ENCODE data around the gene ACVR2B. TPM values are rescaled to one million over a fixed set of nuclear protein-coding genes. Genes with fewer than 3 reads are reported as not detected.

Gene ACVR2B
- polyA plus RNA-seq, 1 donor from 2014 or later: 33.3 TPM

DNA sequence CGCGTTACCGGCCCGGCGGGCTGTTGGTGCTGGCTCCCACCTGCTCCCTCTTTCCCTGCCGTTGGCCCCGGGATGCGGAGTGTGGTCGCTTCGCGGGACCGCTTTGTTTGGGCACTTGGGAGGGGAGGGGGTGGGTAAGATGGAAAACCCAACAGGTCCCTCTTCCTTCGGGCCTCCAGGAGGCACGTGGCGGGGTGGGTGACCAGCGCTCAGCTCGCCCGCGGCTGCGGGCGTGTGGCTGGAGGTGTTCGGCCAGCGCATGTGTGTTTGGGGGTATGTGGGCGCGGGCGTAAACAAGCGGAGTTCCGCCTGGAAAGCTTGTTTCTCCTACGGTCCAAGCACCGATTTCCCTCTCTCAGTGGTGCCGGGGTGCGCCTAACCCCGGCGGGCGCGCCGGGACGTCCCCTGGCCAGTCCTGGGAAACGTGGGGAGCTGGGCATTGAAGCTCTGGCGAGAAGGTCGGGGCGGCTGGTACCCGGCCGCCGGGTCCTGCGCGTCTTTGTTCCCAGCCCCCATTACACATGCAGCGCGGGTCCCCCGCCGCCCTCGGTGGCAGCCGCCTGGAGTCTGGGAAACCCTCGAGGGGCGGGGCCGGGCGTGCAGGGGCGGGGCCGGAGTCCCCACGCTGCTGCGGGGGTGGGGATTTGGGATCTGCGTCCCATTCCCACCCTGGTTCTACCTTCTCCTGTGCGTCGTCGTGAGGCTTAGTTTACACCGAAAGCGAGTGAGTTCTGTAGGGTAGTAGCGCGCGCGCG is 1.4 kb downstream of the ACVR2B start:
- H3K9ac ChIP-seq (ENCODE audit: low read length): peak overlapping the region; percentile 97
- peak overlapping the region; percentile 94 for H3K27ac ChIP-seq (ENCODE audit: low read length)
- no peaks in the 10 kb centered on the region for H3K9me2 ChIP-seq (ENCODE audit: insufficient read depth, low read length)
- H3F3A ChIP-seq (ENCODE audit: insufficient read depth, low read length, poor library complexity, severe bottlenecking): no peaks in the 10 kb centered on the region
- H3K79me2 ChIP-seq (replicated peaks; ENCODE audit: insufficient read depth, low read length): peaks cover 52% of the 10 kb centered on the region
- peak overlapping the region; percentile 58 for H2AFZ ChIP-seq (ENCODE audit: low read depth, low read length)
- TF ChIP-seq, protein P1, sequence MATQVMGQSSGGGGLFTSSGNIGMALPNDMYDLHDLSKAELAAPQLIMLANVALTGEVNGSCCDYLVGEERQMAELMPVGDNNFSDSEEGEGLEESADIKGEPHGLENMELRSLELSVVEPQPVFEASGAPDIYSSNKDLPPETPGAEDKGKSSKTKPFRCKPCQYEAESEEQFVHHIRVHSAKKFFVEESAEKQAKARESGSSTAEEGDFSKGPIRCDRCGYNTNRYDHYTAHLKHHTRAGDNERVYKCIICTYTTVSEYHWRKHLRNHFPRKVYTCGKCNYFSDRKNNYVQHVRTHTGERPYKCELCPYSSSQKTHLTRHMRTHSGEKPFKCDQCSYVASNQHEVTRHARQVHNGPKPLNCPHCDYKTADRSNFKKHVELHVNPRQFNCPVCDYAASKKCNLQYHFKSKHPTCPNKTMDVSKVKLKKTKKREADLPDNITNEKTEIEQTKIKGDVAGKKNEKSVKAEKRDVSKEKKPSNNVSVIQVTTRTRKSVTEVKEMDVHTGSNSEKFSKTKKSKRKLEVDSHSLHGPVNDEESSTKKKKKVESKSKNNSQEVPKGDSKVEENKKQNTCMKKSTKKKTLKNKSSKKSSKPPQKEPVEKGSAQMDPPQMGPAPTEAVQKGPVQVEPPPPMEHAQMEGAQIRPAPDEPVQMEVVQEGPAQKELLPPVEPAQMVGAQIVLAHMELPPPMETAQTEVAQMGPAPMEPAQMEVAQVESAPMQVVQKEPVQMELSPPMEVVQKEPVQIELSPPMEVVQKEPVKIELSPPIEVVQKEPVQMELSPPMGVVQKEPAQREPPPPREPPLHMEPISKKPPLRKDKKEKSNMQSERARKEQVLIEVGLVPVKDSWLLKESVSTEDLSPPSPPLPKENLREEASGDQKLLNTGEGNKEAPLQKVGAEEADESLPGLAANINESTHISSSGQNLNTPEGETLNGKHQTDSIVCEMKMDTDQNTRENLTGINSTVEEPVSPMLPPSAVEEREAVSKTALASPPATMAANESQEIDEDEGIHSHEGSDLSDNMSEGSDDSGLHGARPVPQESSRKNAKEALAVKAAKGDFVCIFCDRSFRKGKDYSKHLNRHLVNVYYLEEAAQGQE (IDR thresholded peaks at IDR 0.05; ENCODE audit: borderline replicate concordance): peak; percentile 25
- TF ChIP-seq EP300 (conservative IDR thresholded peaks at IDR 0.05; ENCODE audit: poor library complexity, severe bottlenecking) (no peak), POLR2AphosphoS5 (IDR thresholded peaks at IDR 0.05) (peak; percentile 64), MXI1 (conservative IDR thresholded peaks at IDR 0.05; ENCODE audit: poor library complexity, severe bottlenecking) (peak; percentile 74), RAD21 (conservative IDR thresholded peaks at IDR 0.05) (no peak), SMC3 (conservative IDR thresholded peaks at IDR 0.05; ENCODE audit: poor library complexity) (peak; percentile 3), TAF1 (IDR thresholded peaks at IDR 0.05; ENCODE audit: low read depth) (no peak)
- H3K4me3 ChIP-seq (ENCODE audit: low read length): peak overlapping the region; percentile 96
- peak overlapping the region; percentile 73 for H3K4me2 ChIP-seq (ENCODE audit: low read length)
- no peaks in the 10 kb centered on the region for H3K9me3 ChIP-seq (ENCODE audit: low read length)
- no peaks in the 10 kb centered on the region for H3K27me3 ChIP-seq (ENCODE audit: insufficient read depth, low read depth, low read length)
- H3K36me3 ChIP-seq (ENCODE audit: insufficient read depth, low read length): no peaks in the 10 kb centered on the region
- H4K20me1 ChIP-seq (ENCODE audit: insufficient read depth): peaks cover 20% of the 10 kb centered on the region

DNA sequence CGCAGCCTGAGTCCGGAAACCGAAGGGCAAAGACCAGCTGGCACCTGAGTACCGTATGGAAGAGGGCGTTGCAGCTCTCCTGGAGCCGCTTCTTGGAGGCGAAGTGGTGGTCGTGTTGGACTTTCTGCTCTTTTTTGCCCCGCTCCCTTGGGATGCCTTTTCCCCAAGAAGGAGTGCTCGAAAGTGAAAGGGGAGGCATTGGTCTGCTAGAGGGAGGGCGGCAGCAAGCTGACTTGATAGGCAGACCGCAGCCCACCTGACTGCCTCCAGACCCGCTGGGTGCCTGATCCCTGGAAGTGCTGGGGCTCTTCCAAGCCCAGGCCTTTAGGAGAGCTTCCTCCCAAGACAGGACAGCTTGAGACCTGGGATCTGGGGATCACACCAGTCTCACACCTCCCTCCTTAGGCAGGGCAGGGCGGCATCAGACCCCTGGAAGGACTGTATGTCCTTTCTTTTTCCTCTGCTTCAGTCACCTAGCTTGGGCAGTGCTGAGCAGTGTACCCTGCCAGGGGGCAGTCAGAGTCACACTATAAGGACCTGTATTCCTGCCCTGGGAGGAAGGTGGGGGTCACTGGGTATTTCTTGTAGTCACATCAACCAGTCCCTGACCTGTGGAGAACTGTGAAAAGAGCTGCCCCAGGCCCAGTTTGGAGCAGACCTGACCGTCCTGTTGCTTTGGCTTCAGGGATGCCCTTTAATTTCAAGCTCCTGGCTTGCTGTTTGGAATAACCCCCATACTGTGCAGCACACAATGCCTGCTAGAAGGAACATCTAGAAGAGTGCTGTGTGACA is 2.1 kb downstream of the ACVR2B start:
- H3K4me2 ChIP-seq (ENCODE audit: low read length): peak overlapping the region; percentile 73
- TF ChIP-seq MXI1 (conservative IDR thresholded peaks at IDR 0.05; ENCODE audit: poor library complexity, severe bottlenecking) (no peak), EZH2 (IDR thresholded peaks at IDR 0.05; ENCODE audit: borderline replicate concordance, insufficient read depth, low read length, poor library complexity, severe bottlenecking) (no peak), EP300 (conservative IDR thresholded peaks at IDR 0.05; ENCODE audit: poor library complexity, severe bottlenecking) (no peak), TAF1 (IDR thresholded peaks at IDR 0.05; ENCODE audit: low read depth) (no peak), SMC3 (conservative IDR thresholded peaks at IDR 0.05; ENCODE audit: poor library complexity) (no peak), POLR2AphosphoS5 (IDR thresholded peaks at IDR 0.05) (no peak), RAD21 (conservative IDR thresholded peaks at IDR 0.05) (no peak)
- TF ChIP-seq, protein P2, sequence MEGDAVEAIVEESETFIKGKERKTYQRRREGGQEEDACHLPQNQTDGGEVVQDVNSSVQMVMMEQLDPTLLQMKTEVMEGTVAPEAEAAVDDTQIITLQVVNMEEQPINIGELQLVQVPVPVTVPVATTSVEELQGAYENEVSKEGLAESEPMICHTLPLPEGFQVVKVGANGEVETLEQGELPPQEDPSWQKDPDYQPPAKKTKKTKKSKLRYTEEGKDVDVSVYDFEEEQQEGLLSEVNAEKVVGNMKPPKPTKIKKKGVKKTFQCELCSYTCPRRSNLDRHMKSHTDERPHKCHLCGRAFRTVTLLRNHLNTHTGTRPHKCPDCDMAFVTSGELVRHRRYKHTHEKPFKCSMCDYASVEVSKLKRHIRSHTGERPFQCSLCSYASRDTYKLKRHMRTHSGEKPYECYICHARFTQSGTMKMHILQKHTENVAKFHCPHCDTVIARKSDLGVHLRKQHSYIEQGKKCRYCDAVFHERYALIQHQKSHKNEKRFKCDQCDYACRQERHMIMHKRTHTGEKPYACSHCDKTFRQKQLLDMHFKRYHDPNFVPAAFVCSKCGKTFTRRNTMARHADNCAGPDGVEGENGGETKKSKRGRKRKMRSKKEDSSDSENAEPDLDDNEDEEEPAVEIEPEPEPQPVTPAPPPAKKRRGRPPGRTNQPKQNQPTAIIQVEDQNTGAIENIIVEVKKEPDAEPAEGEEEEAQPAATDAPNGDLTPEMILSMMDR (IDR thresholded peaks at IDR 0.05; ENCODE audit: poor library complexity, severe bottlenecking): no peak
- TF ChIP-seq, protein P1 (IDR thresholded peaks at IDR 0.05; ENCODE audit: borderline replicate concordance): no peak
- H3K27ac ChIP-seq (ENCODE audit: low read length): peak overlapping the region; percentile 94
- no peaks in the 10 kb centered on the region for H3K36me3 ChIP-seq (ENCODE audit: insufficient read depth, low read length)
- H2AFZ ChIP-seq (ENCODE audit: low read depth, low read length): peak overlapping the region; percentile 58
- H3K79me2 ChIP-seq (replicated peaks; ENCODE audit: insufficient read depth, low read length): peaks cover 60% of the 10 kb centered on the region
- peaks cover 20% of the 10 kb centered on the region for H4K20me1 ChIP-seq (ENCODE audit: insufficient read depth)
- H3K9me2 ChIP-seq (ENCODE audit: insufficient read depth, low read length): no peaks in the 10 kb centered on the region
- peak overlapping the region; percentile 97 for H3K9ac ChIP-seq (ENCODE audit: low read length)
- H3F3A ChIP-seq (ENCODE audit: insufficient read depth, low read length, poor library complexity, severe bottlenecking): no peaks in the 10 kb centered on the region
- no peaks in the 10 kb centered on the region for H3K9me3 ChIP-seq (ENCODE audit: low read length)
- no peaks in the 10 kb centered on the region for H3K27me3 ChIP-seq (ENCODE audit: insufficient read depth, low read depth, low read length)
- peak overlapping the region; percentile 96 for H3K4me3 ChIP-seq (ENCODE audit: low read length)
